Activated B cell treated with CpG ODN at 0.5 μM for 24 hours (primary cell): Measurements from ENCODE around the gene EBF3. TPM values are rescaled to one million over a fixed set of nuclear protein-coding genes. Genes with fewer than 3 reads are reported as not detected.

Source experiments
- ATAC-seq: fragments of 200-7000 bp; cut with Tn5 transposase; one replicate; pipeline ENCODE4 v1.10.0; 2021; ENCODE audit warnings: low read depth, mild to moderate bottlenecking, moderate library complexity
- CTCF ChIA-PET: fragments of 350-600 bp; sonication (Branson Sonifier 250); formaldehyde crosslinking; loops from one replicate; lab custom pipeline; 2021; ENCODE audit warnings: antibody characterized with exemption; lab: Charles Lee
- POLR2A ChIA-PET: fragments of 350-600 bp; sonication (Branson Sonifier 250); formaldehyde crosslinking; loops from one replicate; lab custom pipeline; 2021; ENCODE audit warnings: antibody characterized with exemption; lab: Charles Lee
- DNase-seq: peaks from one replicate; pipeline ENCODE4 v3.0.0; 2022
- H3K27ac Mint-ChIP-seq: one replicate; pipeline ENCODE4 v1.8.0; 2020; ENCODE audit warnings: mixed read lengths
- H3K27me3 Mint-ChIP-seq: one replicate; pipeline ENCODE4 v1.8.0; 2021; ENCODE audit warnings: mixed read lengths
- H3K36me3 Mint-ChIP-seq: one replicate; pipeline ENCODE4 v1.8.0; 2021; ENCODE audit warnings: low read depth, mixed read lengths
- H3K4me1 Mint-ChIP-seq: one replicate; pipeline ENCODE4 v1.8.0; 2021; ENCODE audit warnings: mixed read lengths
- H3K4me3 Mint-ChIP-seq: one replicate; pipeline ENCODE4 v1.8.0; 2020; ENCODE audit warnings: mild to moderate bottlenecking, mixed read lengths
- H3K9me3 Mint-ChIP-seq: one replicate; pipeline ENCODE4 v1.8.0; 2020; ENCODE audit warnings: mixed read lengths
- CTCF ChIP-seq: fragments of 200-600 bp; IDR thresholded peaks from one replicate; pipeline ENCODE4 v1.8.0; 2022; ENCODE audit warnings: antibody characterized with exemption, mild to moderate bottlenecking
- intact Hi-C: fragments of 100-400 bp; cut with micrococcal nuclease; formaldehyde crosslinking; loops from one replicate; pipeline ENCODE4 v1.15.1; 2024
- total RNA-seq: library from RNA; stranded (reverse); gene quantifications from 2 replicates; pipeline ENCODE4 v1.2.3, GENCODE V29; 2022

EBF3 gene
- total RNA-seq, 1 donor from 2014 or later = not detected

- H3K36me3 Mint-ChIP-seq = no peaks in the 10 kb centered on the region
- H3K4me3 Mint-ChIP-seq = no peak overlapping the region
- no peaks in the 10 kb centered on the region for H3K4me1 Mint-ChIP-seq
- ATAC-seq = no peak
- no peak overlapping the region for H3K27ac Mint-ChIP-seq
- no peak for DNase-seq
- intact Hi-C loops = no loop called here
- ChIA-PET POLR2A (no interaction called here), CTCF (no interaction called here)
- TF ChIP-seq CTCF = no peak
- H3K9me3 Mint-ChIP-seq = no peaks in the 10 kb centered on the region
- H3K27me3 Mint-ChIP-seq = peaks cover 21% of the 10 kb centered on the region
Observed at GRCh38 chr10:129946859-129947258, 17.2 kb downstream of the EBF3 start.

DNA sequence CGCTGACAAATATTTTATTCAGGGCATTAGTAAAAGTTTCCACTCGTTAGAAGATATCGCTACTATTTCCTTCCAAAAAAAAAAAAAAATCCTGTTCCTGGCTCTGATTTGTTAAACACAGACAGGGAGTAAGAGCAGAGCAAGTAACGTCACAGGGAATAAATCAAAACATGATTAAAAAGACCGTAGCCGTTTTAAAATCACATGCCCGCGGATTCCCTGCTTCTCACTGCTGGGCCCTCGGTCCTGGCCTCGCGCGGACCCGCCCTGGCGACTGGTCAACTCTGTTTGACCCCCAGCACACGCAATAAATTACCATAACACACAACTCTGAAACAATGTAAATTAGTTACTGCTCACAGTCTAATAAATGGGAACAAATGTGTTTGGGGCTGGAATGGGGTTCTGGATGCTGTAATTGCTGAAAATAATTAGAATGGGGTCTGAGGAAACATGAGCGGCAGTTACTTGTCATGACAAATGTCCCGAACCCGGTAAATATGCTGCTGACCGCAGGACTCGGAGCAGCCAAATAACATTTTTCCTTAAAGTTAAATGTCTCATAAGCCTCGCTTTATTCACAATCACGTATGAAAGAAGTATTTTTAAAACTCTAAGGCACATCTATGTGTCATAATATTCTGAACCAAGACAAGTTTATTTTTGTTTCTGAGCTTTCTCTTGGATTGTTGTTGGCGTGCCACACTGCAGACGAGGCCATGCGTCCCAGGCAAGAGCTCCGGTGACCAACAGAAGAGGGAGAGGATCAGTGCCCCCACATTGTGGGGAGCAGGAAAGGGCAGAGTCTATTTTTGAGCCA, 17.9 kb downstream of the EBF3 start:
- Mint-ChIP-seq H3K9me3 (no peaks in the 10 kb centered on the region), H3K4me1 (no peaks in the 10 kb centered on the region), H3K27ac (no peak overlapping the region), H3K4me3 (no peak overlapping the region), H3K36me3 (no peaks in the 10 kb centered on the region), H3K27me3 (peaks cover 21% of the 10 kb centered on the region)
- ChIA-PET CTCF (no interaction called here), POLR2A (no interaction called here)
- no peak for ATAC-seq
- TF ChIP-seq CTCF = no peak
- DNase-seq = no peak
- intact Hi-C loops = no loop called here

- POLR2A ChIA-PET = no interaction called here
- no peaks in the 10 kb centered on the region for H3K36me3 Mint-ChIP-seq
- H3K27me3 Mint-ChIP-seq = peaks cover 15% of the 10 kb centered on the region
- ATAC-seq = no peak
- no peak overlapping the region for H3K27ac Mint-ChIP-seq
- H3K4me1 Mint-ChIP-seq = no peaks in the 10 kb centered on the region
- intact Hi-C loops = no loop called here
- TF ChIP-seq CTCF = no peak
- CTCF ChIA-PET = no interaction called here
- no peak overlapping the region for H3K4me3 Mint-ChIP-seq
- DNase-seq = no peak
- no peaks in the 10 kb centered on the region for H3K9me3 Mint-ChIP-seq
Observed at GRCh38 chr10:129945526-129945925, 18.5 kb downstream of the EBF3 start.

DNA sequence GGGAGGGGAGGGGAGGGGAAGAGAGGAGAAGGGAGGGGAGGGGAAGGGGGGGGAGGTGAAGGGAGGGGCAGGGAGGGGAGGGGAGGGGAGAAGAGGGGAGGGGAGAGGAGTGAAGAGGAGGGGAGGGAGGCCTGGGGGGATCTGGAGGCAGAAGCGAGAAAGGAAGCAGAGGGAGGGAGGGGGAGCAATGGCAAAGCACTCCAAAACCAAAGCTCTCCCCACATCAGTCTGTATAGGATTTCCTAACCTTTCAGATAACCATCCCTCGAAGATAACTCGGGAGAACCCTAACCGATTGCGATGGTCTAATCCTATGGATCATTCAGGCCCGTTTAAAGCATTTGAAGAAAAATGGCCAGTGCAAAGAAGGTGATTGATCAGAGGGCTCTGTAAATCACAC, 19.0 kb downstream of the EBF3 start:
- Mint-ChIP-seq H3K9me3 (no peaks in the 10 kb centered on the region), H3K4me1 (no peaks in the 10 kb centered on the region), H3K27me3 (peaks cover 15% of the 10 kb centered on the region), H3K27ac (no peak overlapping the region), H3K36me3 (no peaks in the 10 kb centered on the region), H3K4me3 (no peak overlapping the region)
- intact Hi-C loops = no loop called here
- ATAC-seq = no peak
- CTCF ChIA-PET = no interaction called here
- POLR2A ChIA-PET = no interaction called here
- DNase-seq = no peak
- TF ChIP-seq CTCF = no peak

DNA sequence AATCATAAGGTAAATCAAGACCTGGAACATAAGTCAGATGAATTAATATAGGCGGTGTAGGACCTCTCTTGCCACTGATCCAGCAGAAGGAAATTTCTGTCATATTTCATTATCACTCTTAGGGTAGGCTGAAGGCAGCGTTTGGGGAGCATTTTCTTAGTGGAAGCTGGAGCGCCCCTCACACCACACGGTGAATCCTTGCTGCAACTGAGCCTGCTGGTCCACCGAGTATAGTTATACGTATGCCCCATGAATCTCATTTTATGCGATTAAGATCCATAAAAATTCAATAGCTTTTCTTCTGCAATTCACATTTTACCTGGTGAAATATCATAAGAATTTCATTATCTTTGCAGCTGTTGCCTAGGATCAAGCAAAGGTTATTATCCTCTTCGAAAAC, 19.6 kb downstream of the EBF3 start:
- Mint-ChIP-seq H3K36me3 (no peaks in the 10 kb centered on the region), H3K9me3 (no peaks in the 10 kb centered on the region), H3K4me1 (no peaks in the 10 kb centered on the region), H3K27me3 (peaks cover 14% of the 10 kb centered on the region), H3K27ac (no peak overlapping the region), H3K4me3 (no peak overlapping the region)
- CTCF ChIA-PET = no interaction called here
- DNase-seq (no peak), ATAC-seq (no peak)
- no peak for TF ChIP-seq CTCF
- intact Hi-C loops = no loop called here
- POLR2A ChIA-PET = no interaction called here
